Thyroid gland (tissue), 4 donors: ENCODE measurements around the gene NOS1AP.

ENCODE experiments used
- CTCF ChIP-seq, 6 experiments: fragments of 200-600 bp in 3 of 6; fragments of 450-650 bp in 3 of 6; sonication (generic) in 3 of 6; IDR thresholded peaks; one replicate each; pipeline ENCODE4 v1.5.1; 2016 to 2019; ENCODE audit warnings: antibody characterized with exemption in 6 of 6, mild to moderate bottlenecking in 2 of 6, inconsistent platforms in 1 of 6, moderate library complexity in 1 of 6
- POLR2A ChIP-seq, 2 donors: fragments of 450-650 bp; IDR thresholded peaks; one replicate each; pipeline ENCODE4 v1.6.1; 2017; ENCODE audit warnings: antibody characterized with exemption in 2 of 2, mild to moderate bottlenecking in 2 of 2, moderate library complexity in 1 of 2

- TF ChIP-seq CTCF (IDR thresholded peaks at IDR 0.05) (no peak), POLR2A (IDR thresholded peaks at IDR 0.05) (no peak)
Observed at GRCh38 chr1:162365284-162366020, 296.0 kb downstream of the NOS1AP start.
